HG03558 (cell line): ENCODE data around the gene TLE4.
"Not testable (repeated sequence)": the region's sequence is repeated elsewhere in the genome, so short reads cannot be mapped to it uniquely, and the experiment has no call there.

Experiments used
- ATAC-seq: cut with Tn5 transposase; IDR thresholded peaks from one replicate; pipeline ENCODE4 v1.9.1; 2021; ENCODE audit warnings: moderate number of reproducible peaks; ENCODE audit not compliant: unreplicated experiment; ENCODE audit errors: extremely low read depth

TLE4 gene

DNA sequence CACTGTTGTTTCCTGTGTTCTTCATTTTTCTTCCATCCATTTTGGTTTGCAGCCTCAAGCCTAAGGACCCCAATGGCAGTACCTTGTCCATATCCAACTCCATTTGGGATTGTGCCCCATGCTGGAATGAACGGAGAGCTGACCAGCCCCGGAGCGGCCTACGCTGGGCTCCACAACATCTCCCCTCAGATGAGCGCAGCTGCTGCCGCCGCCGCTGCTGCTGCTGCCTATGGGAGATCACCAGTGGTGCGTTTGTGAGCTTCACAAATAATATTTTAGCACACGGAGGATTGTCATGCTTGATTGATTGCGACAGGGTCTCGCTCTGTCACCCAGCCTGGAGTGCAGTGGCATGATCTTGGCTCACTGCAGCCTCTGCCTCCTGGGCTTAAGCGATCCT, 136.8 kb downstream of the TLE4 start:
- no peak for ATAC-seq

DNA sequence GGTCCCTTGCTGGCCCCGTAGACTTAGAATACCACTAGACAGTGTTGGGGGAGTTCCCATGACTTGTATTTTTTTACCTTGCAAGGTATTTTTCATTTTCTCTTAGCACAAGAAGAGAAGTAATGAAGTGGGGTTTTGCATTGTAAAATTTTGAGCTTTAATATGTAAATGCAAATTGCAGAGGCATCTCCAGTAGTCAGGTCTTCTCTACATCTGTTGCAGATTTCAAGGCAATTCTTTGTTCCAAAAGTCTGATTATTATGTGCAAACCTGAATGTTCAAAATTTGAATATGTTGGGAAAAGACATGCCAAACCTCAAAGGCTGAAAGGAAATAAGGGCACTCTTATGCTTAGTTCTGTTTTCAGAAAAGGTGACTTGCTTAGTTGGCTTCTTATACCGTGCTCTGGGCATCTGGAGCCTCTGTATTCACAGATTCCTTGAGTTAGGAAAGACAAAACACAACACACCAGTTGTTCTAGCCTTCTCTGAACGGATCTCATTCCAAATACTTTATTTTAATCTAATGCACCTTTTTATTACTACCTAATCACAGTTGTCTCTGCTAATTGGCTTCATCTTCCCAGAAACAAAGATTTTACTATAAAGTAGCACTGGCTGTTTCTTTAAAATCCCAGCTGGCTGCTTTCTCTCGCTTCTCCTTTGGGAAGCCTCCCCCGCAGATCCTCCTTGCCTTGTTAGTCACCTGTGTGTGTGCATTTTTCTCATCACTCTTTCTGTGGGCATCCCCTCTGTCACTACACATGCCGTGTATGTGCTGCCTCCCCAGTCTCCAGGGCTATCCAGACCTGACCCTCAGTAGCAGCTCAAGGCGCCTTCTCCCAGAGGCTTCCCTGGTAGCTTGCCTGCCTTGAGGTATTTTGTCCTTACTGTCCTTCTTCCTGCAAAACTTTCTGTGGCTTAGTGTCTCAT, 138.2 kb downstream of the TLE4 start:
- no peak for ATAC-seq

DNA sequence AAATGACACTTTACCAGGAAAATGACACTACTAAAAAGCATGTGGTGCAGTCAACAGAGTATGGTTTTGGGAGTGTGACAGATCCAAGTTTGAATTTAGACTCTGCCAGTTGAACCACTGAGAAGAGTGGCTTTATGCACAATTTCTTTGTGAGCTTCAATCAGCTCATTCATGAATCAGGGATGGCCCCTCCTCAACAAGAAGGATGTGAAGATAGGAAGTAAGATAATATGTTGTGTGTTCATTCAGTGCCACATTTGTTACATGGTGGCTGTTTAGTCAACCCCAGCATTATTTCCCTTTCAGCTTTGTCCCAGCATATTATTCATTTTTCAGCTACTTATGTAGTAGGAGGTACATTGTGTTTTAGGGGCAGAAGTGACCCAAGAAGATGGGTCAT, 140.1 kb downstream of the TLE4 start:
- ATAC-seq: no peak

DNA sequence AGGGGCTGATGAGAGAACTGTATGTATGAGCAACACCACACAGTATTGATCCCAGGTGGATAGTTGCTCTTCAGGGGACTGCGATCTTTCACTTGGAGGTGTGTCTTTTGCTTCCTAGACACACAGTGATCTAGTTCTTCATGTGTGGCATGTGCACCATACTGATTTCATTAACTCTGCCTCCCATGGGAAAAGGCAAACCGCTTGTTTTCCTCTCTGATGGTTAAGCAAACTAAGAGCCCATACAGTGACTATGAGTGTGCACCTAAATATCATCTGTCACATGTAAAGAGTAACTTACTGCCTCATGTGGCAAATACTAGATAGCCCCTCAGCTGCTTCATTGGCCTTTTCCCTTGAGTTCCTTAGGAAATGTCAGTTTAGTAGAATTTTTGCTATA, 147.3 kb downstream of the TLE4 start:
- no peak for ATAC-seq

DNA sequence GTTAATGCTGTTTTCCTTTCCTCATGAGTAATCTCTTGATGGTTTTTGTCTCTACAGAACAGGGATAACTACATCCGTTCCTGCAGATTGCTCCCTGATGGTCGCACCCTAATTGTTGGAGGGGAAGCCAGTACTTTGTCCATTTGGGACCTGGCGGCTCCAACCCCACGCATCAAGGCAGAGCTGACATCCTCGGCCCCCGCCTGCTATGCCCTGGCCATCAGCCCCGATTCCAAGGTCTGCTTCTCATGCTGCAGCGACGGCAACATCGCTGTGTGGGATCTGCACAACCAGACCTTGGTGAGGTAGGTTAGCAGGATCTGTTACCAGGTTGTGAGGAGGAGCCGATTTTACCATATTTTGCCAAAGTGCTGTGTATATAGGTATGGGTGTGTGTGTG, 148.2 kb downstream of the TLE4 start:
- ATAC-seq: no peak

DNA sequence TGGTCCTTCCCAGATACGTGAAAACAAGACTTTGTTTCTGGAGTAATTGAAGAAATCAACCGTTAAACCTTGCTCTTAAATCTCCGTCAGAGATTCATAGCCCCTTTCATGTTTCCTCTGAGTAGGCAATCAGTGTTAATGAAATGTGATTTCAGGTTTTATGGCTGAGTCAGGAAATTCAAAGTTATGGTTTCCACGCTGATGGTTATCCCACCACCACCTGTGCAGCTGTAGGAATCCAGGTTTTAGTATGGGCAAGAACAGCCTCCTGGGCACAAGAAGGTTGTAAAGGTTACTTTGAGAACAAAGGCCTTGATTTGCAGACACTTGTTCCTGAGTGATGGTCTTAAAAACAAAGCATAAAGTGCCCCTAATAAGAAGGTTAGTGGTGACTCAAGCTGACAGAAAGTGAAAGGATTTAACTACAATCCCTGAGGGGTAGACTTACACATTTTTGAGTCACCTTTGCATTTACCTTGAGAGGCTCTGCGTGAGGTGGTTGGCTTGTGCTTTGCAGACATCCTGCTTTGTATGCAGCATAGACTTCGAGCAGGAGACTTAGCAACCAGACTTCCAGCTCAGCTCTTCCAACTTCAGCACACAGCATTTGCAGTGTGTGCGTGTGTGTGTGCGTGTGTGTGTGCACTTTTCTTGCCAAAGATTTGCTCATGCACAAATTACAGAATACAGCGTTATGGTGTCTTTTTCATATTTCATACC, 159.6 kb downstream of the TLE4 start:
- peak; percentile 63 for ATAC-seq

DNA sequence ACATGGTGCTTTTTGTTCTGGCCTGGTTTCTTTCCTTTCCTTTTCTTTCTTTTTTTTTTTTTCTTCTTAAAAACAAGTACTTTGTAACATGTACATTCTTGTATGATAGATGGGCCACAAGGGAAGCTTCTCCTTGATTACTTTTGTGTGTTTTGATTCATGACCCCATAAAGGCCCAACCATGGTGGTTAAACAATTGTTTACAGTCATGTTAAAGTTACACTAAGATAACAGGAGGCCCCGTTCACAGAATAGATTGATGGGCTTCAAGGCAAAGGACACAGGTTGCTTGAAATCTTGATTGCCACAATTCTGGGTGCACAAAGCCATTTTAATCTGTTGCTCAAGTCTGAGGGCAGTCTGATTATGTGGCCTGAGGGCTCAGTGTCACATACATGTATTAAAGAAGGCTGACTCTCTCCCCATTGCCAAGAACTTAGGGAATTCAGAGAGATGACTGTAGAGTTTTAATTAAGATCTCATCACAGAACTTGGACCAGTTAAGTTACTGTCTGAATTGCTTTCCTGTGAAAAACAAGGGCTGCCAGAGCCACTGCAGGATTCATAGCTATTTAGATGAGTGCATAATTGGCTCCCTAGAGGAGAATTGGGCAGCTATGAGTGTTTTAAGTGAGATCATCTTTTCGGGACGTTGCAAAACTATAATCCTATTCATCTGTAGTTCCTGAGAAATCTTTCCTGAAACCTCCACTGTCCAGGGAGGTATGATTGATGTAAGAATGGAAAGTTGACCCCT, 163.4 kb downstream of the TLE4 start:
- ATAC-seq: no peak

DNA sequence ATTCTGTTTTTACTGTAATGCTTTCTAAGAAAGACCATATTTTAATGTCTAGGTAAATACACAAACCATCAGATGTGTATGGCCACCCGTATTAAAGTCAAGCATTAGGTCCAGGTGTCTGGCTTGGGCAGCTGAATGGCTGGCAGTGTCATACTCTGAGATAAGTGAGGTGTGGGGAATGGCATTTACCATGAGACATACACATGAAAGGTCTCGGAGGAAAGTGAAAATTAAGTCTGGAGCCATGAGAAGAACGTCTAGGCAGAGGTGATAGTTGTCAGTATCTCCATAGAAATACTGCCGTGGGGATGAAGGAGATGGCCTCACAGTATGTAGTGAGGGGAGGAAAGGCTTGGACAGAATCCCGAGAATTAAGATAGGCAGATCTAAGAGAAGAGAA, 164.3 kb downstream of the TLE4 start:
- ATAC-seq: no peak

DNA sequence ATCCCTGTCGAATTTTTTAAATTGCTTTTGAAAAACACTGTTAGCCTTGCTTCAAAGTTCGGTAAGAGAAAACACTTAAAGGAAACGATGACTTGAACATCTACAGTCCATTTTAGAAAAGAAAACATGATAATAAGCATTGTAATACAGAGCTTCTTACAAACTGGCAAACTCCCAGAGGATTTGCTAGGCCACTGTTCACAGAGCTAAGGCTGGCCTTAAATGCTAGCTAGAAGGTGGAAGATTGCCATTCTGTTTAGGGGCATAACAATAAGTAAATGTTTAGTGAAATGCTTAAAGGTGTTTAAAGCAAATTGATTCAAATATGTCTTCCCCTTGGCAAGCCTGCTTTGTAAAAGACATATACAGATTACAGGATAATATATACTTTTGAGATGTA, 169.6 kb downstream of the TLE4 start:
- ATAC-seq: no peak

DNA sequence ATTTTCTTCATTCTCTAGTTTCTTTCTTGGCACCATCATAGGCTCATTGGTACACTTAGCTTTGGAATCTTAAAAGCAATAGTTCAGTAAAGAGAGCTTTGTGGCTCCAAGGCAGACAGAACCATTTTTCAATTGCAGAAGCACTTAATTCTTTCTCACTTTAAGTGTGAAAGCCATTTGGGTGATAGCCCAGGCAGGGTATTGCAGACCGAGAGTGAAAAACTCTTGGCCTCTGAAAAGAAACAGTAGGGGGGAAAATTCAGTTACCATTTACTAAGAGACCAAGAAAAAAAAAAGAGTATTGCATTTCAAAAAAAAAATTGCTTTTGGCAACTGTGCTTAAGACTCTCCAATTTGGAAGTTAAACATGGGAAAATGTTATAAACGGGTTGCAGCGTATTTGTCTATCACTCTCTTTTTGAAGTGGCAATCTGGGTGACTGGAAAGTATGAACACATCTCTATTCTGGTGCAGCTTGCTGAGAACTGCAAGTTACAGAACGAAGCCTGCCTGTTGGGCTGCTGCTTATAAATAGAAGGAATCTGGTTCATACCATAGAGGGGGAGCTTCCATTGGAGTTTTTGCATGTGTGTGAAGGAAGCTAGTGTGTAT, 170.5 kb downstream of the TLE4 start:
- no peak for ATAC-seq

DNA sequence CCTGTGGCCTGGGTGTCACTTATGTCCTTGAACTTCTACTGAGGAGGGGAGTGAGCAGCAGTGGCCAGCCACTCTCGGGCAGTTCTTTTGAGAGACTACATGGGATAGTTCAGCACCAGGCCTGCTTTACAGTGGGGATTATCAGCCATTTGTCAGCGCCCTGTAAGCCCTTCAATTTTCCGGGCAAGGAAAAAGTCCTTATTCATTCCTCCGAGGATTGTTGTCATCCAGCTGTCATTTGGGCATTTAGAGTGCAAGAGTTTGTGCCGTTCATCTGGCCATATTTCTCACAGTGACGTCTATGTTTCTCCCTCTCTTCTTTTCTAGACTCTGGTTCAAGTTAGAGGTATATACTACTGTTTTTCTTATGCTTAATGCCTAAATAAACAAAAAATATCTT, 172.8 kb downstream of the TLE4 start:
- ATAC-seq: no peak

DNA sequence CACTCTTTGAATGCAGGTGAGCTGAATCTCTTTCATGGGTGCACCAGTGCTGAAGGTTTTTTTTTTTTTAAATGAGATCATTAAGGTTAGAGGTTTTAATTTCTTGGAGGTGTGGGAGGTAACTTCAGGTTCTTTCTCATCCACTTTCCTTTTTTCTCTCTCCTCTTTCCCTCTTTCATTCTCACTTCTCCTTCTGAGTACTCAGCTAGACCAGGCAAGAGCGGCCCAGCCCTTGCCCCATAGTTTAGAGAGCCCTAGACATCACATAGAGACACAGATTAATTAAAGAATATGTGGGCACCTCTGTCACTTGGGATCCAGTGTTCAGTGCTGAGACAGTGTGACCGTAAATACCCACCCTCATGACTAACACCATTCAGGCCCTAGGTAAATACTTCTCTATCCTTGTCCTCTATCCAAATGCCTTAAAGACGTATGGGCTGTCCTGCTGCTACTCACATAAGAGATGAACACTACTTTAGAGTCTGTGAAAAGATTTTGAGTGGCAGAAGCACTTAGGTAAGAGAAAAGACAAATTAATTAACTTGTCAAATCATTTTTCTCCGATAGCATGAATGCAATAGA, 174.1 kb downstream of the TLE4 start:
- ATAC-seq: no peak

DNA sequence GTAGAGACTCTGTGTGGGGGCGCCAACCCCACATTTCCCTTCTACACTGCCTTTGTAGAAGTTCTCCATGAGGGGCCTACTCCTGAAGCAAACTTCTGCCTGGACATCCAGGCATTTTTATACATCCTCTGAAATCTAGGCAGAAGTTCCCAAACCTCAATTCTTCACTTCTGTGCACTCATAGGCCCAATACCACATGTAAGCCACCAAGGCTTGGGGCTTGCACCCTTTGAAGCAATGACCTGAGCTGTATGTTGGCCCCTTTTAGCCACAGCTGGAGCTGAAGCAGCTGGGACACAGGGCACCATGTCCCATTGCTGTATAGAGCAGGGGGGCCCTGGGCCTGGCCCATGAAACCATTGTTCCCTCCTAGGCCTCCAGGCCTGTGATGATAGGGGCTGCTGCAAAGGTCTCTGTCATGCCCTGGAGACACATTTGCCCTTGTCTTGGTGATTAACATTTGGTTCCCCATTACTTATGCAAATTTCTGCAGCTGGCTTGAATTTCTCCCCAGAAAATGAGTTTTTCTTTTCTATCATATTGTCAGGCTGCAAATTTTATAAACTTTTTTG, 180.2 kb downstream of the TLE4 start:
- not testable (repeated sequence) for ATAC-seq

DNA sequence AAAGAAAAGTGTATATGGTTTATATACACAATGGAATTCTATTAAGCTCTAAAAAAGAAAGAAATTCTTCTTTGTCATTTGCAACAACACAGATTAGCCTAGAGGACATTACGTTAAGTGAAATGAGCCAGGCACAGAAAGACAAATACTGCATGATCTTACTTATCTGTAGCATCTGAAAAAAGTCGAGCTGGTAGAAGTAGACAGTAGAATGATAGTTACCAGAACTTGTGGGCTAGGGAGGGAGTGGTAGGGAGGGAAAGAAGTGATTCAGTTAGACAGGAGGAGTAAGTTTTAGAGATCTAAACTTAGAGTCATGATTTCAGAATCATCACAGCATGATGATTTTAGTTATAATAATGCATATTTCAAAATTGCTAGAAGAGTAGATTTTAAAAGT, 184.6 kb downstream of the TLE4 start:
- ATAC-seq: no peak

DNA sequence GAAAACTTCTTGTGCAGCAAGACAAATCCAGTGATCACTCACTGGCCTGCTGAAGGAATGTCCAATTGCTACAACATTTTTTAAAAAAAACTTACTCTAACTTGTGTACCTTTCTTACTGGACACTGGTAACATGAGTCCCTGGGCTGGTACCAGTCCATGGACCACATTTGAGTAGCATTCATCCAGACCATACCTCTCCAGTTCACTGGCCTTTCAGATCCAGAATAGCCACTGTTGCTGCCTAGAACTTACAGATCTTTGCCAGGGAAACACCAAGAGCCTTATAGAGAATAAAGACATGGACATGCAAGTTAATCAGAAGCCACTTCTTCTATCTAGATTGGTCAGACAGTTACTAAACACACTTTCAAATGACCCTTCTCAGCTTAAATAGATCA, 185.3 kb downstream of the TLE4 start:
- no peak for ATAC-seq

DNA sequence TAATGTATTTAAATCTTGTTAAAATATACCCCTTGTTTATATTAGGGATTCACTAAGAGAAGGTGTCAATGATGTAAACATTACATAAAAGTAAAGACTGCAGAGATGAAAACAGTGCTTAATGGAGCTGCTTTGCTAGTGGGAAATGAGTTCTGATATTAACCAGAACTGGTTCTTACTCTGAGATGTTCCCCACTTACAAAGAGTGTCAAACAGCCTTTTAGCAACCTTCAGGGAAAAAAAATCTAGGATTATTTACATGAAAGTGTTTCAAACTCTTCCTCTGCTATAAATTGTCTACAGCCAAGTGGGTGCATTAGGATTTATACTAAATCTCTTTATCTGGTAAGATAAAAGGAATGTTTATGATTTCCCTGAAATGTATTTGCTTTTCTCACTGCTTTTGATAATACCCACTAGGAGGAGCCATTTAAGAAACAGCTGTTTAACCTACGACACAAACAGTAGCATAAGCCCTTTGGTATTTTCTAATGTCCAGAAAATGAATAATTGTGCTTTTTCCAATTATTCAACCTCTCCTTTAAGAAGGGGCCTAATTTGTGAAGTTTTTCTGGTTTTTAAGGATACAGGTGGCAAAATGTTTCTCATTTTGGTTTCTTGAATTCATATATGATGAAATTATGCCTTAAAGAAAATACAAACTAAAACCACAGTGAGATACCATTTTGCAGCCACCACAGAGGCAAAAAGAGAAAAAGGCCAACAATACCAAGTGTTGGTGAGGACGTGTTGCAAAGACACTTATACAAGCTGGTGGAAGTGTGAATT, 186.3 kb downstream of the TLE4 start:
- no peak for ATAC-seq

DNA sequence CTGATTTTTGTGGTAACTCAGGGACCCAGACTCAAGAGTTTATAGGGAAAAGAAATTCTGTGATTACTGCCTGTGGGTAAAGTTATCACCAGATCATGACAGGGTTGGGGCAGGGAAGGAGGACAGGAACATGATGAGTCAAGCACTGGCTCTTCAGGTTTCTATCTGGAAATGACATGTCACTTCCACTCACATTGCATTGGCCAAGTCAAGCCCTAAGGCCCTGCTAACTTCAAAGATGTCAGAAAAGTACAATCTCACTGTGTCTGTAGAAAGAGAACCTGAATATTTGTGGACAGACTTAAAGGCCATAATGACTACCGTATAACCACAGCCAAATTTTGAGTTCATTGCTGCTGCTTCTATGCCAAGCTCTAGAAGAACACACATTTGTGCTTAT, 187.7 kb downstream of the TLE4 start:
- no peak for ATAC-seq

DNA sequence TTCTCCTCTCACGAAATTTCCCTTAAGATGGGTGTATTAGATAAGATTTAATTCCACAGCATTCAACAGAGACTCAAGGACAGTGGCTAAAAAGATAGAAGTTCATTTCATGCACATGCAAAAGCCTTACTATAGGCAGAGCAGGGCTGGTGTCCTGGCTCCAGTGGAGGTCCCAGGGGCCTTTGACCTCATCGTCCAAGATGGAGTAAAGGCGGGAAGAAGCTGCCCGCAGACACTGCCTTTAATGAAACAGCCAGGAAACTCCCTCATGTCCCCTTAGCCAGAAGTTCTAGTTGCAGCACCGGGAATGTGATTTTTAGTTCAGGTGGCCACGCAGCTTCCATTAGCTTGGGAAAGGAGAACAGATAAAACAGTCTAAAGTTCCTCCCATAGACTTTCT, 190.3 kb downstream of the TLE4 start:
- no peak for ATAC-seq

DNA sequence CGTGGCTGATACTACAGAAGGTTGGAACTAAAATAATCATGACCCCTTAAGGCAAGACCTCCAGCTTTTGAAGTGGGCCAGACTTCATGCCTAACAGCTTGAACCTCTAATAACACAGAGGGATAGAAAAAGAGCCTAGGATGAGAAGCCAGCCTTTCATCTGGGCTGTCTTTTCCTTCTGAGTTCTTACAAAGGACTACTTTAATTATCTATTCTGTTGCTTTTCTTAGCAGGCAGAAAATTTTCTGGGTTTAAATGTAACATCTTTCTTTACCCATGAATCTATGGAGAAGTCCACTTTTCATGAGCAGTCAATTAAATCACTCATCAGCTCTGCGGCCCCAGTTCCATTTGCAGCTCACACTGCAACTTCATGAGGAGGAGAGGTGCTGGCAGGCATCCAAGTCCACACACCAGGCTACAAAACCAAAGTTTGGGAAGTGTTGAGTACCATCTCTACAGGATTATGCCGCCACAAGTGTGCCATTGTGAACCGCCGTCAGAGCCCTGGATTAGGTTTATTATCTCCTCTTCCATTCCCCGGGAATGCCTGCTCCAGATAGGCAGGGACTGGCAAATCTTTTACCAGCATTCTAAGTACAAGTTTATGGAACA, 192.0 kb downstream of the TLE4 start:
- ATAC-seq: no peak
